Skin of body (tissue), 2 donors: ENCODE measurements around the gene CCDC83. TPM values are rescaled to one million over a fixed set of nuclear protein-coding genes. Genes with fewer than 3 reads are reported as not detected.
"Not testable (repeated sequence)": the region's sequence is repeated elsewhere in the genome, so short reads cannot be mapped to it uniquely, and the experiment has no call there.

Experiments used
- DNase-seq: peaks from one replicate; lab custom pipeline; 2025; lab: John Stamatoyannopoulos, UW
- total RNA-seq: library from RNA; depleted of rRNA; stranded (reverse); fragments of >200 nt; gene quantifications from one replicate; pipeline ENCODE4 v1.2.3, GENCODE V29; 2014

CCDC83 gene
- total RNA-seq, 1 donor from 2014 or later = not detected

GRCh38 chr11:85886089-85887056, 31.2 kb downstream of the CCDC83 start:
- DNase-seq = peak; percentile 51

- no peak for DNase-seq
These were observed 33.9 kb downstream of the CCDC83 start for GRCh38 chr11:85889108-85889507.

- no peak for DNase-seq
These were observed 34.7 kb downstream of the CCDC83 start for GRCh38 chr11:85889676-85890579.

- no peak for DNase-seq
These were observed 38.2 kb downstream of the CCDC83 start for GRCh38 chr11:85893395-85893794.

GRCh38 chr11:85896876-85897275, 41.7 kb downstream of the CCDC83 start:
- DNase-seq = no peak

- DNase-seq = no peak
These were observed 43.3 kb downstream of the CCDC83 start for GRCh38 chr11:85898456-85898855.

- no peak for DNase-seq
These were observed 47.2 kb downstream of the CCDC83 start for GRCh38 chr11:85902353-85902752.

- no peak for DNase-seq
These were observed 48.2 kb downstream of the CCDC83 start for GRCh38 chr11:85903406-85903805.

GRCh38 chr11:85903811-85904210, 48.6 kb downstream of the CCDC83 start:
- DNase-seq = no peak

GRCh38 chr11:85912414-85912813, 57.2 kb downstream of the CCDC83 start:
- no peak for DNase-seq

GRCh38 chr11:85913513-85913912, 58.3 kb downstream of the CCDC83 start:
- DNase-seq = no peak

GRCh38 chr11:85914425-85914824, 59.2 kb downstream of the CCDC83 start:
- no peak for DNase-seq

GRCh38 chr11:85918910-85919794, 64.0 kb downstream of the CCDC83 start:
- no peak for DNase-seq

- DNase-seq = no peak
These were observed 67.2 kb downstream of the CCDC83 start for GRCh38 chr11:85922367-85922766.

- DNase-seq = no peak
These were observed 68.3 kb downstream of the CCDC83 start for GRCh38 chr11:85923455-85923854.

- not testable (repeated sequence) for DNase-seq
These were observed 71.6 kb downstream of the CCDC83 start for GRCh38 chr11:85926653-85927214.

- DNase-seq = no peak
These were observed 75.7 kb downstream of the CCDC83 start for GRCh38 chr11:85930879-85931366.

- no peak for DNase-seq
These were observed 79.5 kb downstream of the CCDC83 start for GRCh38 chr11:85934596-85935169.

GRCh38 chr11:85935751-85936150, 80.6 kb downstream of the CCDC83 start:
- DNase-seq = no peak

- DNase-seq = no peak
These were observed 82.7 kb downstream of the CCDC83 start for GRCh38 chr11:85937835-85938234.
